GM12872 (cell line): Measurements from ENCODE around the gene TOX2.

Source experiments
- CTCF ChIP-seq: IDR thresholded peaks from 3 replicates; pipeline ENCODE4 v1.5.1; 2011; ENCODE audit warnings: low read depth, mild to moderate bottlenecking, low read length, moderate library complexity; ENCODE audit not compliant: insufficient read depth

The TOX2 gene

GRCh38 chr20:44083220-44083933 is 168.7 kb downstream of the TOX2 start:
- TF ChIP-seq CTCF = no peak

- no peak for TF ChIP-seq CTCF
Observed at GRCh38 chr20:44084439-44084838, 169.8 kb downstream of the TOX2 start.

GRCh38 chr20:44084891-44085290 is 170.2 kb downstream of the TOX2 start:
- no peak for TF ChIP-seq CTCF

GRCh38 chr20:44085616-44086434 is 171.2 kb downstream of the TOX2 start:
- no peak for TF ChIP-seq CTCF

- TF ChIP-seq CTCF = no peak
Observed at GRCh38 chr20:44087051-44087856, 172.6 kb downstream of the TOX2 start.

- no peak for TF ChIP-seq CTCF
Observed at GRCh38 chr20:44087857-44088120, 173.1 kb downstream of the TOX2 start.

- TF ChIP-seq CTCF = no peak
Observed at GRCh38 chr20:44089987-44090674, 175.5 kb downstream of the TOX2 start.
